HepG2 (cell line): Measurements from ENCODE around the gene UACA. TPM values are rescaled to one million over a fixed set of nuclear protein-coding genes. Genes with fewer than 3 reads are reported as not detected.
A peak's percentile ranks its signal among the peaks of the same experiment; 100 is the strongest.

Experiments used
- ATM ChIP-seq: fragments of 450-650 bp; IDR thresholded peaks from 2 replicates; pipeline ENCODE4 v1.7.1; 2017; ENCODE audit warnings: mild to moderate bottlenecking, borderline replicate concordance
- DMAP1 ChIP-seq: IDR thresholded peaks from 2 replicates; pipeline ENCODE4 v1.6.1; 2016
- FLYWCH1 ChIP-seq: sonication (generic); formaldehyde crosslinking; IDR thresholded peaks from 2 replicates; pipeline ENCODE4 v1.8.1; 2023; ENCODE audit warnings: mild to moderate bottlenecking, missing genetic modification reagents
- FOXK2 ChIP-seq: fragments of 450-650 bp; IDR thresholded peaks from 2 replicates; pipeline ENCODE4 v1.6.1; 2016
- HDAC6 ChIP-seq: fragments of 200-600 bp; sonication (generic); IDR thresholded peaks from 2 replicates; pipeline ENCODE4 v1.7.0; 2017; ENCODE audit warnings: mild to moderate bottlenecking, antibody characterized with exemption, low read length, low read depth
- HNRNPK ChIP-seq: fragments of 200-400 bp; formaldehyde crosslinking; IDR thresholded peaks from 2 replicates; pipeline ENCODE4 v1.6.1; 2018; ENCODE audit warnings: low read length, low read depth, moderate library complexity, mild to moderate bottlenecking; ENCODE audit not compliant: poor library complexity, severe bottlenecking
- KDM5A ChIP-seq: fragments of 200-600 bp; sonication (generic); IDR thresholded peaks from 2 replicates; pipeline ENCODE4 v1.7.0; 2018; ENCODE audit warnings: antibody characterized with exemption, mild to moderate bottlenecking, low read length, borderline replicate concordance
- MATR3 ChIP-seq: sonication (generic); formaldehyde crosslinking; IDR thresholded peaks from 2 replicates; pipeline ENCODE4 v1.4.0; 2020; ENCODE audit warnings: missing genetic modification reagents
- MIXL1 ChIP-seq: IDR thresholded peaks from 2 replicates; pipeline ENCODE4 v1.6.1; 2016
- MZF1 ChIP-seq: sonication (generic); formaldehyde crosslinking; IDR thresholded peaks from 2 replicates; pipeline ENCODE4 v1.8.1; 2023; ENCODE audit warnings: mild to moderate bottlenecking, missing genetic modification reagents, borderline replicate concordance
- NRL ChIP-seq: sonication (generic); formaldehyde crosslinking; IDR thresholded peaks from 2 replicates; pipeline ENCODE4 v1.5.0; 2020; ENCODE audit warnings: missing genetic modification reagents, mild to moderate bottlenecking, moderate library complexity, borderline replicate concordance
- POLR2A ChIP-seq, 2 experiments: IDR thresholded peaks; 2 replicates each; pipeline ENCODE4 v1.6.1; 2011; ENCODE audit warnings: low read depth in 2 of 2, low read length in 2 of 2, mild to moderate bottlenecking in 1 of 2, moderate library complexity in 1 of 2; ENCODE audit not compliant: insufficient read depth in 1 of 2
- RBAK ChIP-seq: sonication (generic); formaldehyde crosslinking; IDR thresholded peaks from 2 replicates; pipeline ENCODE4 v1.5.1; 2020; ENCODE audit warnings: mild to moderate bottlenecking, missing genetic modification reagents
- RFXAP ChIP-seq: sonication (generic); formaldehyde crosslinking; IDR thresholded peaks from 2 replicates; pipeline ENCODE4 v1.4.0; 2020; ENCODE audit warnings: missing genetic modification reagents, borderline replicate concordance
- SALL2 ChIP-seq: sonication (generic); formaldehyde crosslinking; IDR thresholded peaks from 2 replicates; pipeline ENCODE4 v1.8.1; 2023; ENCODE audit warnings: mild to moderate bottlenecking, missing genetic modification reagents, inconsistent platforms
- SOX5 ChIP-seq: IDR thresholded peaks from 2 replicates; pipeline ENCODE4 v1.6.1; 2016; ENCODE audit warnings: borderline replicate concordance
- YEATS4 ChIP-seq: sonication (generic); formaldehyde crosslinking; IDR thresholded peaks from 2 replicates; pipeline ENCODE4 v1.4.0; 2020; ENCODE audit warnings: missing genetic modification reagents, borderline replicate concordance
- ZFYVE20 ChIP-seq: sonication (generic); formaldehyde crosslinking; IDR thresholded peaks from 2 replicates; pipeline ENCODE4 v1.8.0; 2023; ENCODE audit warnings: low read depth, mild to moderate bottlenecking, moderate library complexity, missing genetic modification reagents, borderline replicate concordance
- ZHX1 ChIP-seq: sonication (generic); formaldehyde crosslinking; IDR thresholded peaks from 2 replicates; pipeline ENCODE4 v1.8.1; 2022; ENCODE audit warnings: low read depth, mild to moderate bottlenecking, missing genetic modification reagents
- ZMYM3 ChIP-seq: sonication (generic); formaldehyde crosslinking; IDR thresholded peaks from 2 replicates; pipeline ENCODE4 v1.5.1; 2020; ENCODE audit warnings: mild to moderate bottlenecking, missing genetic modification reagents
- ZNF20 ChIP-seq: sonication (generic); formaldehyde crosslinking; IDR thresholded peaks from 2 replicates; pipeline ENCODE4 v1.4.0; 2020; ENCODE audit warnings: mild to moderate bottlenecking, moderate library complexity, missing genetic modification reagents
- ZNF207 ChIP-seq: fragments of 450-650 bp; IDR thresholded peaks from 2 replicates; pipeline ENCODE4 v1.6.1; 2016; ENCODE audit warnings: antibody characterized with exemption, borderline replicate concordance
- ZNF251 ChIP-seq: sonication (generic); formaldehyde crosslinking; IDR thresholded peaks from 2 replicates; pipeline ENCODE4 v1.9.0; 2021; ENCODE audit warnings: mild to moderate bottlenecking, missing genetic modification reagents
- ZNF34 ChIP-seq: sonication (generic); formaldehyde crosslinking; IDR thresholded peaks from 2 replicates; pipeline ENCODE4 v1.4.0; 2020; ENCODE audit warnings: mild to moderate bottlenecking, missing genetic modification reagents, borderline replicate concordance
- ZNF350 ChIP-seq: sonication (generic); formaldehyde crosslinking; IDR thresholded peaks from 2 replicates; pipeline ENCODE4 v1.4.0; 2020; ENCODE audit warnings: mild to moderate bottlenecking, low read depth, missing genetic modification reagents, borderline replicate concordance
- ZNF546 ChIP-seq: sonication (generic); formaldehyde crosslinking; conservative IDR thresholded peaks from 2 replicates; pipeline ENCODE4 v1.8.1; 2023; ENCODE audit warnings: mild to moderate bottlenecking, missing genetic modification reagents
- polyA plus RNA-seq, 8 experiments: library from polyadenylated mRNA; depleted of rRNA in 3 of 8; stranded (reverse) in 7 of 8; unstranded in 1 of 8; fragments of >200 nt; fragmentation: Illumina TruSeq in 4 of 8; extraction: Trizol in 4 of 8; gene quantifications; 2 replicates each; pipeline versions ENCODE4 v1.2.1 to v1.2.3, GENCODE V29; 2011 to 2016; ENCODE audit warnings: low read depth in 4 of 8, missing spikeins in 1 of 8, mixed read lengths in 1 of 8; ENCODE audit not compliant: insufficient read depth in 1 of 8
- total RNA-seq, 5 experiments: library from RNA; depleted of rRNA; stranded (reverse); fragments of >200 nt; fragmentation: Illumina TruSeq; extraction: Trizol; gene quantifications; 2 replicates each; pipeline ENCODE4 v1.2.3, GENCODE V29; 2016; ENCODE audit warnings: low read depth in 1 of 5
- TF ChIP-seq, protein P1 (sequence below): sonication (generic); formaldehyde crosslinking; IDR thresholded peaks from 2 replicates; pipeline ENCODE4 v1.4.0; 2020; ENCODE audit warnings: low read depth, mild to moderate bottlenecking, missing genetic modification reagents
- TF ChIP-seq, protein P2 (sequence below): sonication (generic); formaldehyde crosslinking; IDR thresholded peaks from 2 replicates; pipeline ENCODE4 v1.8.1; 2023; ENCODE audit warnings: mild to moderate bottlenecking, missing genetic modification reagents, borderline replicate concordance

Gene UACA
- total and polyA plus RNA-seq, 2 of the 13 experiments (the other 11 are each of a cell fraction or from before 2014, with no cell fraction given), result 17.8 to 39.2 TPM

DNA sequence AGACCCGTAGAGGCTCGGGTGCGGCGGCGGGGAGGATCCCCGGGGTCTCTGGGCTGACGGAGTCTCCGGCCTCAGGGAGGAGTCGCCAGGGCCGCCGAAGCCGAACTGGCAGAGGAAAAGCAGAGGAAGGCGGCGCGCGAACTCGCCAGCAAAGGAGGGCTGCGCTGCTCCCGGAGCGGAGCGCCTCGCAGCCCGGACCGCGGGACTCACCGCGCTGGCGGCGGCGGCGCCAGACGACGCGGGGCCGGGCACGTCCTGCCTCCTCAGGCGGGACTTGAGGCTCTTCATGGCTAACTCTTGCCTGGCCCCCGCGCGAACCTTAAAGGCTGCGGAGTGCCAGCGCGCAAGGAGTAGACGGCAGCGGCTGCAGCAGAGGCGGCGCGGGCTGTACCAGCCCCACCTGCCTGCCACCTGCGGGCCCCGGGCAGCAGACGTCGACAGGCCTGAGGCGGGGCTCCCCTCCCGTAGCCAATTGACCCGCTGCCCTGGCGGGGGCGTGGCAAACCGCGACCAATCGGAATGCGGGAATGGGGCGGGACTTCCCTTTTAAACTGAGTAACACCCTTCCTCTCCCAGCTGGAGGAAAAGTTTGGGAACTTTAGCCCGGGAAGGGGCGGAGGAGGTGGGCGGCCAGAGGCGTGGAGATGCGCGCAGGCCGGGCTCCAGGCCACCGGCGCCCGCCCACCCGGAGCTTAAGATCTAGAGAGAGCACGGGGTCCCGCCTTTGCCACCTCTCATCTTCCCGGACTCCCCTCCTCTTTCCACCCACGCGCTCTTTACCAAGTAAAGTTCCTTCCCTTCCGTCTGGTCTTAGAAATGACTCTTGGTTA, at the start of gene UACA (continued):
- TF ChIP-seq, protein P1, sequence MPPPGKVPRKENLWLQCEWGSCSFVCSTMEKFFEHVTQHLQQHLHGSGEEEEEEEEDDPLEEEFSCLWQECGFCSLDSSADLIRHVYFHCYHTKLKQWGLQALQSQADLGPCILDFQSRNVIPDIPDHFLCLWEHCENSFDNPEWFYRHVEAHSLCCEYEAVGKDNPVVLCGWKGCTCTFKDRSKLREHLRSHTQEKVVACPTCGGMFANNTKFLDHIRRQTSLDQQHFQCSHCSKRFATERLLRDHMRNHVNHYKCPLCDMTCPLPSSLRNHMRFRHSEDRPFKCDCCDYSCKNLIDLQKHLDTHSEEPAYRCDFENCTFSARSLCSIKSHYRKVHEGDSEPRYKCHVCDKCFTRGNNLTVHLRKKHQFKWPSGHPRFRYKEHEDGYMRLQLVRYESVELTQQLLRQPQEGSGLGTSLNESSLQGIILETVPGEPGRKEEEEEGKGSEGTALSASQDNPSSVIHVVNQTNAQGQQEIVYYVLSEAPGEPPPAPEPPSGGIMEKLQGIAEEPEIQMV (CRISPR knock-in tag), result peak; percentile 64; the same call in 1 of the 2 replicates
- TF ChIP-seq MIXL1, result no peak; the same call in 1 of the 2 replicates
- TF ChIP-seq HNRNPK, result no peak
- TF ChIP-seq ATM, result no peak
- TF ChIP-seq ZNF350 (CRISPR knock-in tag), result peak; percentile 62; the same call in 1 of the 2 replicates
- no peak for TF ChIP-seq ZNF207
- no peak for TF ChIP-seq NRL
- TF ChIP-seq ZNF251 (CRISPR knock-in tag), result no peak
- 0 out of 2 replicates have a peak, but pooled peaks have one; percentile 26 for TF ChIP-seq DMAP1 (CRISPR knock-in tag)
- no peak for TF ChIP-seq ZNF20 (CRISPR knock-in tag)
- no peak for TF ChIP-seq ZNF34
- TF ChIP-seq RBAK (CRISPR knock-in tag), result no peak
- TF ChIP-seq SALL2, result no peak
- peak; percentile 84 for TF ChIP-seq YEATS4 (CRISPR knock-in tag)
- TF ChIP-seq ZFYVE20, result no peak
- no peak for TF ChIP-seq ZMYM3 (CRISPR knock-in tag)
- TF ChIP-seq ZNF546 (CRISPR knock-in tag), result no peak; the same call in 1 of the 2 replicates
- no peak for TF ChIP-seq KDM5A
- no peak for TF ChIP-seq FLYWCH1 (CRISPR knock-in tag)
- no peak for TF ChIP-seq FOXK2
- TF ChIP-seq POLR2A (IDR thresholded peaks at IDR 0.05; ENCODE audit: insufficient read depth in 1 of 2, low read depth in 2 of 2, low read length in 2 of 2), result peak; percentile 59 to 94; a peak in 3 of 4 replicates
- TF ChIP-seq, protein P2, sequence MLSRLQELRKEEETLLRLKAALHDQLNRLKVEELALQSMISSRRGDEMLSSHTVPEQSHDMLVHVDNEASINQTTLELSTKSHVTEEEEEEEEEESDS (CRISPR knock-in tag), result no peak
- no peak for TF ChIP-seq MATR3 (CRISPR knock-in tag)
- TF ChIP-seq HDAC6, result no peak
- 0 out of 2 replicates have a peak, but pooled peaks have one; percentile 34 for TF ChIP-seq ZHX1 (CRISPR knock-in tag)
- no peak for TF ChIP-seq MZF1 (CRISPR knock-in tag)
- no peak for TF ChIP-seq RFXAP
- no peak for TF ChIP-seq SOX5 (CRISPR knock-in tag)
